Fibroblast of lung (primary cell): ENCODE measurements around the gene PPP1R9A.

ENCODE experiments used
- EZH2 ChIP-seq: IDR thresholded peaks from 2 replicates; pipeline ENCODE4 v1.5.1; 2012; ENCODE audit warnings: low read length, control low read depth, mild to moderate bottlenecking; ENCODE audit errors: missing control alignments
- TF ChIP-seq, protein P1 (sequence below), 2 donors: IDR thresholded peaks in 1 of 2; conservative IDR thresholded peaks in 1 of 2; 1 replicate in 1 of 2; 2 replicates in 1 of 2; pipeline ENCODE4 v1.5.1; 2011 to 2012; ENCODE audit warnings: low read length in 2 of 2, control low read depth in 1 of 2, inconsistent platforms in 1 of 2, low read depth in 1 of 2, mild to moderate bottlenecking in 1 of 2

DNA sequence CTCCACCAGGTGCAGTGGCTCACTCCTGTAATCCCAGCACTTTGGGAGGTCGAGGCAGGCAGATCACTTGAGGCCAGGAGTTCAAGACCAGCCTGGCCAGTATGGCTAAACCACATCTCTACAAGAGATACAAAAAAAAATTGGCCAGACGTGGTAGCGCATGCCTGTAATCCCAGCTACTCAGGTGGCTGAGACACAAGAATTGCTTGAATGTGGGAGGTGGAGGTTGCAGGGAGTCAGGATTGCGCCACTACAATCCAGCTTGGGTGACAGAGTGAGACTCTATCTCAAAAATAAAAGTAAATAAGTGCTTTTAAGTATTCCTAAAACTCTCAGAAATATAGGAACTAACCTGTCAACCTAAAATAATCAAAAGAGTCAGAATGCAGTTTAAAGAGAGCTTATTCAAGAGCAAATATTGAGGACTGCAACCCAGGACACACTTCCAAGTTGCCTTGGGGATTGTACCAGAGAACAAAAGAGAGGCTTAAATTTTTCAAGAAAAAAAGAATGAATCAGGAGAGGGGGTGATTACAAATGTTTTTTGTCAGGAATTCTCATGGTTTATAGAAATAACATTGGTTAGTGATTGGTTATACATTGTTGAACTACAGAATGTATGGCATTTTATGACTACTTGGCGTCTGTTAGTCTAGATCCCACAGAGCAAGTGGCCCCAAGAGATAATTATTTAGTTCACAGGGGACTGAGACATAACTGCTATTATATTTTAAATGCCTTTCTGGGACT lies 33.2 kb upstream of the PPP1R9A start:
- TF ChIP-seq EZH2: no peak
- TF ChIP-seq, protein P1, sequence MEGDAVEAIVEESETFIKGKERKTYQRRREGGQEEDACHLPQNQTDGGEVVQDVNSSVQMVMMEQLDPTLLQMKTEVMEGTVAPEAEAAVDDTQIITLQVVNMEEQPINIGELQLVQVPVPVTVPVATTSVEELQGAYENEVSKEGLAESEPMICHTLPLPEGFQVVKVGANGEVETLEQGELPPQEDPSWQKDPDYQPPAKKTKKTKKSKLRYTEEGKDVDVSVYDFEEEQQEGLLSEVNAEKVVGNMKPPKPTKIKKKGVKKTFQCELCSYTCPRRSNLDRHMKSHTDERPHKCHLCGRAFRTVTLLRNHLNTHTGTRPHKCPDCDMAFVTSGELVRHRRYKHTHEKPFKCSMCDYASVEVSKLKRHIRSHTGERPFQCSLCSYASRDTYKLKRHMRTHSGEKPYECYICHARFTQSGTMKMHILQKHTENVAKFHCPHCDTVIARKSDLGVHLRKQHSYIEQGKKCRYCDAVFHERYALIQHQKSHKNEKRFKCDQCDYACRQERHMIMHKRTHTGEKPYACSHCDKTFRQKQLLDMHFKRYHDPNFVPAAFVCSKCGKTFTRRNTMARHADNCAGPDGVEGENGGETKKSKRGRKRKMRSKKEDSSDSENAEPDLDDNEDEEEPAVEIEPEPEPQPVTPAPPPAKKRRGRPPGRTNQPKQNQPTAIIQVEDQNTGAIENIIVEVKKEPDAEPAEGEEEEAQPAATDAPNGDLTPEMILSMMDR (conservative IDR thresholded peaks at IDR 0.05 in 1 of 2, IDR thresholded peaks at IDR 0.05 in 1 of 2; ENCODE audit: low read depth in 1 of 2, low read length in 2 of 2): no peak
